Adrenal gland (tissue), 5 donors: ENCODE measurements around the gene COL6A2.

Source experiments
- POLR2A ChIP-seq, 2 donors: fragments of 450-650 bp; IDR thresholded peaks; one replicate each; pipeline ENCODE4 v1.6.1; 2017; ENCODE audit warnings: antibody characterized with exemption in 2 of 2, mild to moderate bottlenecking in 2 of 2, moderate library complexity in 1 of 2
- TF ChIP-seq, protein P1 (sequence below), 6 experiments: fragments of 450-650 bp in 4 of 6; fragments of 200-600 bp in 2 of 6; sonication (generic) in 1 of 6; IDR thresholded peaks; 1 replicate in 5 of 6; 2 replicates in 1 of 6; pipeline versions ENCODE4 v1.5.1 to v1.8.0; 2016 to 2021; ENCODE audit warnings: antibody characterized with exemption in 6 of 6, mild to moderate bottlenecking in 2 of 6, moderate library complexity in 1 of 6
- donor health status: DM: no; HTN: no; CAD: no.

- TF ChIP-seq, protein P1, sequence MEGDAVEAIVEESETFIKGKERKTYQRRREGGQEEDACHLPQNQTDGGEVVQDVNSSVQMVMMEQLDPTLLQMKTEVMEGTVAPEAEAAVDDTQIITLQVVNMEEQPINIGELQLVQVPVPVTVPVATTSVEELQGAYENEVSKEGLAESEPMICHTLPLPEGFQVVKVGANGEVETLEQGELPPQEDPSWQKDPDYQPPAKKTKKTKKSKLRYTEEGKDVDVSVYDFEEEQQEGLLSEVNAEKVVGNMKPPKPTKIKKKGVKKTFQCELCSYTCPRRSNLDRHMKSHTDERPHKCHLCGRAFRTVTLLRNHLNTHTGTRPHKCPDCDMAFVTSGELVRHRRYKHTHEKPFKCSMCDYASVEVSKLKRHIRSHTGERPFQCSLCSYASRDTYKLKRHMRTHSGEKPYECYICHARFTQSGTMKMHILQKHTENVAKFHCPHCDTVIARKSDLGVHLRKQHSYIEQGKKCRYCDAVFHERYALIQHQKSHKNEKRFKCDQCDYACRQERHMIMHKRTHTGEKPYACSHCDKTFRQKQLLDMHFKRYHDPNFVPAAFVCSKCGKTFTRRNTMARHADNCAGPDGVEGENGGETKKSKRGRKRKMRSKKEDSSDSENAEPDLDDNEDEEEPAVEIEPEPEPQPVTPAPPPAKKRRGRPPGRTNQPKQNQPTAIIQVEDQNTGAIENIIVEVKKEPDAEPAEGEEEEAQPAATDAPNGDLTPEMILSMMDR (IDR thresholded peaks at IDR 0.05), result no peak
- no peak for TF ChIP-seq POLR2A (IDR thresholded peaks at IDR 0.05)
Observed at GRCh38 chr21:46157396-46157986, 59.6 kb downstream of the COL6A2 start.
